HEK293 (cell line): ENCODE measurements around the gene SUGP2.

Source experiments
- CTCF ChIA-PET: fragments of 350-600 bp; formaldehyde crosslinking; extraction: SDS; loops from one replicate; lab custom pipeline; 2021; ENCODE audit warnings: antibody characterized with exemption; lab: Yijun Ruan, JAX
- POLR2A ChIA-PET: fragments of 300-600 bp; formaldehyde crosslinking; extraction: SDS; loops from one replicate; lab custom pipeline; 2020; ENCODE audit warnings: antibody characterized with exemption, inconsistent platforms; lab: Yijun Ruan, JAX
- H3K27ac ChIP-seq: fragments of 200-500 bp; sonication (Bioruptor generic); 2 replicates; pipeline ENCODE4 v1.5.1; 2014; ENCODE audit warnings: low read depth, low read length, control low read depth, inconsistent platforms; ENCODE audit errors: extremely low read depth
- H3K36me3 ChIP-seq, 2 experiments: fragments of 200-500 bp in 1 of 2; sonication (Bioruptor generic) in 1 of 2; 1 replicate in 1 of 2; 2 replicates in 1 of 2; pipeline ENCODE4 v1.5.1; 2014 to 2017; ENCODE audit warnings: inconsistent platforms in 2 of 2, low read length in 2 of 2; ENCODE audit not compliant: control insufficient read depth in 2 of 2, insufficient read depth in 1 of 2
- H3K4me1 ChIP-seq: fragments of 200-500 bp; sonication (Bioruptor generic); 2 replicates; pipeline ENCODE4 v1.5.1; 2014; ENCODE audit warnings: mild to moderate bottlenecking, low read length, inconsistent platforms; ENCODE audit not compliant: control insufficient read depth, insufficient read depth
- H3K4me3 ChIP-seq: 2 replicates; pipeline ENCODE4 v1.5.1; 2011; ENCODE audit warnings: low read depth, mild to moderate bottlenecking, control low read depth, low read length, moderate library complexity
- H3K9me3 ChIP-seq: fragments of 200-500 bp; sonication (Bioruptor generic); 2 replicates; pipeline ENCODE4 v1.5.1; 2014; ENCODE audit warnings: low read depth, low read length, inconsistent platforms; ENCODE audit not compliant: control insufficient read depth, insufficient read depth
- GLIS2 ChIP-seq: fragments of 450-650 bp; formaldehyde crosslinking; IDR thresholded peaks from 2 replicates; pipeline ENCODE4 v1.5.1; 2016; ENCODE audit warnings: missing biosample characterization, missing genetic modification characterization
- MYNN ChIP-seq: fragments of 450-650 bp; formaldehyde crosslinking; IDR thresholded peaks from 2 replicates; pipeline ENCODE4 v1.5.1; 2016; ENCODE audit warnings: missing biosample characterization, missing genetic modification characterization, borderline replicate concordance
- OVOL3 ChIP-seq: fragments of 450-650 bp; formaldehyde crosslinking; IDR thresholded peaks from 2 replicates; pipeline ENCODE4 v1.5.1; 2016; ENCODE audit warnings: missing biosample characterization, missing genetic modification characterization
- PATZ1 ChIP-seq: fragments of 450-650 bp; formaldehyde crosslinking; IDR thresholded peaks from 2 replicates; pipeline ENCODE4 v1.5.1; 2016; ENCODE audit warnings: missing biosample characterization, missing genetic modification characterization
- PRDM10 ChIP-seq: fragments of 450-650 bp; formaldehyde crosslinking; IDR thresholded peaks from 2 replicates; pipeline ENCODE4 v1.5.1; 2016; ENCODE audit warnings: missing biosample characterization, missing genetic modification characterization
- SETDB1 ChIP-seq: IDR thresholded peaks from one replicate; pipeline ENCODE4 v1.6.1; 2017; ENCODE audit warnings: mild to moderate bottlenecking, low read length, moderate library complexity, mixed read lengths; ENCODE audit not compliant: insufficient read length
- ZBTB20 ChIP-seq: fragments of 450-650 bp; formaldehyde crosslinking; IDR thresholded peaks from 2 replicates; pipeline ENCODE4 v1.5.1; 2016; ENCODE audit warnings: missing biosample characterization, missing genetic modification characterization
- ZBTB6 ChIP-seq: fragments of 450-650 bp; formaldehyde crosslinking; IDR thresholded peaks from 2 replicates; pipeline ENCODE4 v1.5.1; 2017; ENCODE audit warnings: missing biosample characterization, missing genetic modification characterization
- ZEB2 ChIP-seq: fragments of 450-650 bp; formaldehyde crosslinking; IDR thresholded peaks from 2 replicates; pipeline ENCODE4 v1.5.1; 2016; ENCODE audit warnings: missing biosample characterization, missing genetic modification characterization
- ZNF155 ChIP-seq: fragments of 450-650 bp; formaldehyde crosslinking; IDR thresholded peaks from 2 replicates; pipeline ENCODE4 v1.5.1; 2016; ENCODE audit warnings: missing biosample characterization, missing genetic modification characterization
- ZNF174 ChIP-seq: fragments of 450-650 bp; formaldehyde crosslinking; IDR thresholded peaks from 2 replicates; pipeline ENCODE4 v1.5.0; 2017; ENCODE audit warnings: missing biosample characterization, mild to moderate bottlenecking, missing genetic modification characterization
- ZNF18 ChIP-seq: fragments of 450-650 bp; formaldehyde crosslinking; IDR thresholded peaks from 2 replicates; pipeline ENCODE4 v1.5.1; 2016; ENCODE audit warnings: missing biosample characterization, missing genetic modification characterization
- ZNF223 ChIP-seq: fragments of 450-650 bp; formaldehyde crosslinking; IDR thresholded peaks from 2 replicates; pipeline ENCODE4 v1.5.1; 2016; ENCODE audit warnings: missing biosample characterization, missing genetic modification characterization
- ZNF292 ChIP-seq: fragments of 450-650 bp; formaldehyde crosslinking; IDR thresholded peaks from 2 replicates; pipeline ENCODE4 v1.5.1; 2016; ENCODE audit warnings: low read depth, missing biosample characterization, missing genetic modification characterization, borderline replicate concordance
- ZNF311 ChIP-seq: fragments of 450-650 bp; formaldehyde crosslinking; IDR thresholded peaks from 2 replicates; pipeline ENCODE4 v1.5.1; 2017; ENCODE audit warnings: missing biosample characterization, missing genetic modification characterization, borderline replicate concordance
- ZNF341 ChIP-seq: fragments of 450-650 bp; formaldehyde crosslinking; IDR thresholded peaks from 2 replicates; pipeline ENCODE4; 2016; ENCODE audit warnings: low read depth, missing biosample characterization, missing genetic modification characterization
- ZNF350 ChIP-seq: fragments of 450-650 bp; formaldehyde crosslinking; IDR thresholded peaks from 2 replicates; pipeline ENCODE4 v1.5.0; 2017; ENCODE audit warnings: missing biosample characterization, mild to moderate bottlenecking, missing genetic modification characterization
- ZNF48 ChIP-seq: fragments of 450-650 bp; formaldehyde crosslinking; IDR thresholded peaks from 2 replicates; pipeline ENCODE4 v1.5.1; 2016; ENCODE audit warnings: missing biosample characterization, missing genetic modification characterization
- ZNF549 ChIP-seq: fragments of 450-650 bp; IDR thresholded peaks from 2 replicates; pipeline ENCODE4 v1.5.1; 2018; ENCODE audit warnings: missing biosample characterization, missing genetic modification characterization, mild to moderate bottlenecking, inconsistent platforms, moderate library complexity
- ZNF561 ChIP-seq: fragments of 450-650 bp; IDR thresholded peaks from 2 replicates; pipeline ENCODE4 v1.5.1; 2018; ENCODE audit warnings: missing biosample characterization, missing genetic modification characterization, borderline replicate concordance
- ZNF571 ChIP-seq: fragments of 450-650 bp; formaldehyde crosslinking; IDR thresholded peaks from 2 replicates; pipeline ENCODE4 v1.5.0; 2017; ENCODE audit warnings: missing biosample characterization, missing genetic modification characterization
- ZNF658 ChIP-seq: fragments of 450-650 bp; formaldehyde crosslinking; IDR thresholded peaks from 2 replicates; pipeline ENCODE4; 2016; ENCODE audit warnings: missing biosample characterization, missing genetic modification characterization
- ZNF768 ChIP-seq: fragments of 450-650 bp; formaldehyde crosslinking; IDR thresholded peaks from 2 replicates; pipeline ENCODE4 v1.5.1; 2018; ENCODE audit warnings: missing biosample characterization, mild to moderate bottlenecking, missing genetic modification characterization
- ZNF791 ChIP-seq: fragments of 450-650 bp; formaldehyde crosslinking; IDR thresholded peaks from 2 replicates; pipeline ENCODE4 v1.5.1; 2016; ENCODE audit warnings: missing biosample characterization, missing genetic modification characterization

The SUGP2 gene

DNA sequence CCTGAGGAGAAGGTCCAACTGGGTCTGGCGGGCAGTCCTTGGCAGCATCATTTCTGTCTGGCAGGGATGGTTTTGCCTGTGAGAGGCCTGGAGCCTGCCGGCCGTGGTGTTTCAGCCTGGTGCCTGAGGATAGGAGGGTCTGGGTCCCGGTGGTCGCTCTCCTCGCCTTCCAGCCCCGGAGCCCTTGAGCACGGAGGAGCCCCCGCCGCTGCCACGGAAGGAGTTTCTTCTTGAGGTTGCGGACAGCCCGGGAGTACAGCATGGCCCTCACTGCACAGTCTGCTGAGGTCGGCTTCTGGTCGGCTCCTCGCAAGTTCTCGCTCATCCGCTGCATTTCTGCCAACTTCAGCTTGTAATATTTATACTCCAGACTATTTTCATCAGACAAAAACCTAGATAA, 23.4 kb downstream of the SUGP2 start:
- ChIA-PET CTCF (interaction anchor here (0.7 kb wide), 1 partner anchor 22 kb away, joined by 3 read pairs; no protein-coding TSS in a partner anchor), POLR2A (interaction anchor here (1.1 kb wide), 1 partner anchor 20 kb away, joined by 3 read pairs; no protein-coding TSS in a partner anchor)
- TF ChIP-seq ZNF18 (tag by site-specific recombination) (no peak), ZNF48 (tag by site-specific recombination) (no peak), ZEB2 (no peak), SETDB1 (no peak), ZNF341 (tag by site-specific recombination) (no peak), PATZ1 (tag by site-specific recombination) (no peak), ZNF223 (tag by site-specific recombination) (no peak), ZNF768 (tag by site-specific recombination) (no peak), ZNF658 (no peak), OVOL3 (tag by site-specific recombination) (no peak), PRDM10 (tag by site-specific recombination) (no peak), GLIS2 (tag by site-specific recombination) (no peak), MYNN (tag by site-specific recombination) (no peak), ZNF155 (tag by site-specific recombination) (no peak), ZNF791 (no peak), ZNF311 (no peak), ZNF561 (no peak), ZNF571 (tag by site-specific recombination) (no peak)
- Histone ChIP-seq H3K27ac (no peak overlapping the region), H3K9me3 (no peaks in the 10 kb centered on the region), H3K4me3 (no peak overlapping the region), H3K36me3 (peaks cover 50 to 96% of the 10 kb centered on the region in 2 experiments), H3K4me1 (no peaks in the 10 kb centered on the region)

DNA sequence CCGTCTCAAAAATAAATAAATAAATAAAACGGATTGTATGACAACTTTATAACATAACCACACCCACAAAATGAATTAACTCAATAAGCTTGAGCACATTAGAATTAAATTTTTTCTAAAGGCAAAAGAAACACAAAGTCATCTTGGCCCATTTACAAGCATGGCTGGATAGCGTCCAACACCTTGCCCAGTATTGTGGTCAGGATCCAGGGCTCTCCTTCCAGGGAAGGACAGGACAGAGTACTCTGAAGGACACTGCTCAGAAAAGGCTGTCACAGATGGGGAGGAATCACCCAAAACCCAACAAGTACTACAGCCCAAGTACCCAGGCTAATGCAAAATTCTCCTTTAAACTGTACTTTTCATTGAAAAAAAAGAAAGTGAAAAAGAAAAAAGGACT, 27.1 kb downstream of the SUGP2 start:
- H3K36me3 ChIP-seq: peaks cover 49 to 96% of the 10 kb centered on the region in 2 experiments
- no peak overlapping the region for H3K27ac ChIP-seq
- POLR2A ChIA-PET: no interaction called here
- no peak overlapping the region for H3K4me3 ChIP-seq
- no peaks in the 10 kb centered on the region for H3K9me3 ChIP-seq
- CTCF ChIA-PET: interaction anchor here (1.0 to 1.2 kb wide), 2 partner anchors 10 to 19 kb away, joined by 3 to 5 read pairs; no protein-coding TSS in a partner anchor
- no peaks in the 10 kb centered on the region for H3K4me1 ChIP-seq
- TF ChIP-seq ZBTB6: no peak
- TF ChIP-seq OVOL3 (tag by site-specific recombination): no peak
- no peak for TF ChIP-seq ZNF174 (tag by site-specific recombination)
- TF ChIP-seq ZNF48 (tag by site-specific recombination): no peak
- TF ChIP-seq ZBTB20 (tag by site-specific recombination): no peak
- TF ChIP-seq ZNF292: no peak
- TF ChIP-seq ZNF791: no peak
- no peak for TF ChIP-seq PRDM10 (tag by site-specific recombination)
- no peak for TF ChIP-seq ZNF350
- TF ChIP-seq ZNF549 (tag by site-specific recombination): no peak
